ENCODE measurements around the gene PYROXD2.

DNA sequence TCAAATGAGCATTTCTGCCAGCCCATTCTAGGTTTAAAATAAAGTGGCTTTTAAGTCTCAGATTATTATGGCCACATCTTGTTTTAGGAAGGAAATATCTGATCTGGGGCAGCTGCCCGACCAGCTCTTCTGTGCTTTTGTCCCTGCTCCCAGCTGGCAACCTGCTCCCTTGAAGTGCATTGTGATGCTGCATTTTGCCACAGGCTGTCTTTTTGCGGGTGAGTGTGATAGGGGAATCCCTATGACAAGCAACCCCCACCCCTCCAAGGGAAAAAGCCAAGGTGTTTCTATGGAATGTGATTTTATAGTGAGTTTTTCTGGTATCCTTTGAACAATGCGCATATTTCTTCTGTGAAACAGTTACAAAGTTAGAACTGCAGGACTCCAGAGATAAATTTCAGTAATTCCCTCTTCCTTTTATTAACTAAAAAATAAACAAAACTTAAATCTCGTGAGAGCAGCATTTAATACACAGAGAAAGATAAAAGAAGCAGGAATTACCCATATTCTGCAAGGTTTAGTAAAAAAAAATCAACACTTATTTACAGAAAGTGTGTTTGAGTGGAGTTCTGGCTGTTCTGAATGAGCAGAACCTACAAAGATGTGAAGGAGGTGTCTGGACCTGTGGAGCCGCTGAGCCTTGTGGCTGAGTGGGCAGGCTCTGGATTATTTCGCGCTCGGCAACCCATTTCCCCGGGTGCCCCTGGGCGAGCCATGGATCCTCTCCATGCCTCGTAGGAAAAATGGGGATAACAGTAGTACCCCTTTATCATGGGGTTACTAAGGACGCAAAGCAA is 41.9 kb upstream of the PYROXD2 start:
- TF ChIP-seq, protein P1, sequence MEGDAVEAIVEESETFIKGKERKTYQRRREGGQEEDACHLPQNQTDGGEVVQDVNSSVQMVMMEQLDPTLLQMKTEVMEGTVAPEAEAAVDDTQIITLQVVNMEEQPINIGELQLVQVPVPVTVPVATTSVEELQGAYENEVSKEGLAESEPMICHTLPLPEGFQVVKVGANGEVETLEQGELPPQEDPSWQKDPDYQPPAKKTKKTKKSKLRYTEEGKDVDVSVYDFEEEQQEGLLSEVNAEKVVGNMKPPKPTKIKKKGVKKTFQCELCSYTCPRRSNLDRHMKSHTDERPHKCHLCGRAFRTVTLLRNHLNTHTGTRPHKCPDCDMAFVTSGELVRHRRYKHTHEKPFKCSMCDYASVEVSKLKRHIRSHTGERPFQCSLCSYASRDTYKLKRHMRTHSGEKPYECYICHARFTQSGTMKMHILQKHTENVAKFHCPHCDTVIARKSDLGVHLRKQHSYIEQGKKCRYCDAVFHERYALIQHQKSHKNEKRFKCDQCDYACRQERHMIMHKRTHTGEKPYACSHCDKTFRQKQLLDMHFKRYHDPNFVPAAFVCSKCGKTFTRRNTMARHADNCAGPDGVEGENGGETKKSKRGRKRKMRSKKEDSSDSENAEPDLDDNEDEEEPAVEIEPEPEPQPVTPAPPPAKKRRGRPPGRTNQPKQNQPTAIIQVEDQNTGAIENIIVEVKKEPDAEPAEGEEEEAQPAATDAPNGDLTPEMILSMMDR (conservative IDR thresholded peaks at IDR 0.05; ENCODE audit: low read depth in 2 of 2) = no peak
- TF ChIP-seq EZH2 (IDR thresholded peaks at IDR 0.05; ENCODE audit: low read depth, unreplicated experiment) = no peak
- TF ChIP-seq EZH2phosphoT487 (IDR thresholded peaks at IDR 0.05; ENCODE audit: unreplicated experiment) = no peak
- TF ChIP-seq, protein P2, sequence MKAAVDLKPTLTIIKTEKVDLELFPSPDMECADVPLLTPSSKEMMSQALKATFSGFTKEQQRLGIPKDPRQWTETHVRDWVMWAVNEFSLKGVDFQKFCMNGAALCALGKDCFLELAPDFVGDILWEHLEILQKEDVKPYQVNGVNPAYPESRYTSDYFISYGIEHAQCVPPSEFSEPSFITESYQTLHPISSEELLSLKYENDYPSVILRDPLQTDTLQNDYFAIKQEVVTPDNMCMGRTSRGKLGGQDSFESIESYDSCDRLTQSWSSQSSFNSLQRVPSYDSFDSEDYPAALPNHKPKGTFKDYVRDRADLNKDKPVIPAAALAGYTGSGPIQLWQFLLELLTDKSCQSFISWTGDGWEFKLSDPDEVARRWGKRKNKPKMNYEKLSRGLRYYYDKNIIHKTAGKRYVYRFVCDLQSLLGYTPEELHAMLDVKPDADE (IDR thresholded peaks at IDR 0.05) = no peak
- TF ChIP-seq, protein P3, sequence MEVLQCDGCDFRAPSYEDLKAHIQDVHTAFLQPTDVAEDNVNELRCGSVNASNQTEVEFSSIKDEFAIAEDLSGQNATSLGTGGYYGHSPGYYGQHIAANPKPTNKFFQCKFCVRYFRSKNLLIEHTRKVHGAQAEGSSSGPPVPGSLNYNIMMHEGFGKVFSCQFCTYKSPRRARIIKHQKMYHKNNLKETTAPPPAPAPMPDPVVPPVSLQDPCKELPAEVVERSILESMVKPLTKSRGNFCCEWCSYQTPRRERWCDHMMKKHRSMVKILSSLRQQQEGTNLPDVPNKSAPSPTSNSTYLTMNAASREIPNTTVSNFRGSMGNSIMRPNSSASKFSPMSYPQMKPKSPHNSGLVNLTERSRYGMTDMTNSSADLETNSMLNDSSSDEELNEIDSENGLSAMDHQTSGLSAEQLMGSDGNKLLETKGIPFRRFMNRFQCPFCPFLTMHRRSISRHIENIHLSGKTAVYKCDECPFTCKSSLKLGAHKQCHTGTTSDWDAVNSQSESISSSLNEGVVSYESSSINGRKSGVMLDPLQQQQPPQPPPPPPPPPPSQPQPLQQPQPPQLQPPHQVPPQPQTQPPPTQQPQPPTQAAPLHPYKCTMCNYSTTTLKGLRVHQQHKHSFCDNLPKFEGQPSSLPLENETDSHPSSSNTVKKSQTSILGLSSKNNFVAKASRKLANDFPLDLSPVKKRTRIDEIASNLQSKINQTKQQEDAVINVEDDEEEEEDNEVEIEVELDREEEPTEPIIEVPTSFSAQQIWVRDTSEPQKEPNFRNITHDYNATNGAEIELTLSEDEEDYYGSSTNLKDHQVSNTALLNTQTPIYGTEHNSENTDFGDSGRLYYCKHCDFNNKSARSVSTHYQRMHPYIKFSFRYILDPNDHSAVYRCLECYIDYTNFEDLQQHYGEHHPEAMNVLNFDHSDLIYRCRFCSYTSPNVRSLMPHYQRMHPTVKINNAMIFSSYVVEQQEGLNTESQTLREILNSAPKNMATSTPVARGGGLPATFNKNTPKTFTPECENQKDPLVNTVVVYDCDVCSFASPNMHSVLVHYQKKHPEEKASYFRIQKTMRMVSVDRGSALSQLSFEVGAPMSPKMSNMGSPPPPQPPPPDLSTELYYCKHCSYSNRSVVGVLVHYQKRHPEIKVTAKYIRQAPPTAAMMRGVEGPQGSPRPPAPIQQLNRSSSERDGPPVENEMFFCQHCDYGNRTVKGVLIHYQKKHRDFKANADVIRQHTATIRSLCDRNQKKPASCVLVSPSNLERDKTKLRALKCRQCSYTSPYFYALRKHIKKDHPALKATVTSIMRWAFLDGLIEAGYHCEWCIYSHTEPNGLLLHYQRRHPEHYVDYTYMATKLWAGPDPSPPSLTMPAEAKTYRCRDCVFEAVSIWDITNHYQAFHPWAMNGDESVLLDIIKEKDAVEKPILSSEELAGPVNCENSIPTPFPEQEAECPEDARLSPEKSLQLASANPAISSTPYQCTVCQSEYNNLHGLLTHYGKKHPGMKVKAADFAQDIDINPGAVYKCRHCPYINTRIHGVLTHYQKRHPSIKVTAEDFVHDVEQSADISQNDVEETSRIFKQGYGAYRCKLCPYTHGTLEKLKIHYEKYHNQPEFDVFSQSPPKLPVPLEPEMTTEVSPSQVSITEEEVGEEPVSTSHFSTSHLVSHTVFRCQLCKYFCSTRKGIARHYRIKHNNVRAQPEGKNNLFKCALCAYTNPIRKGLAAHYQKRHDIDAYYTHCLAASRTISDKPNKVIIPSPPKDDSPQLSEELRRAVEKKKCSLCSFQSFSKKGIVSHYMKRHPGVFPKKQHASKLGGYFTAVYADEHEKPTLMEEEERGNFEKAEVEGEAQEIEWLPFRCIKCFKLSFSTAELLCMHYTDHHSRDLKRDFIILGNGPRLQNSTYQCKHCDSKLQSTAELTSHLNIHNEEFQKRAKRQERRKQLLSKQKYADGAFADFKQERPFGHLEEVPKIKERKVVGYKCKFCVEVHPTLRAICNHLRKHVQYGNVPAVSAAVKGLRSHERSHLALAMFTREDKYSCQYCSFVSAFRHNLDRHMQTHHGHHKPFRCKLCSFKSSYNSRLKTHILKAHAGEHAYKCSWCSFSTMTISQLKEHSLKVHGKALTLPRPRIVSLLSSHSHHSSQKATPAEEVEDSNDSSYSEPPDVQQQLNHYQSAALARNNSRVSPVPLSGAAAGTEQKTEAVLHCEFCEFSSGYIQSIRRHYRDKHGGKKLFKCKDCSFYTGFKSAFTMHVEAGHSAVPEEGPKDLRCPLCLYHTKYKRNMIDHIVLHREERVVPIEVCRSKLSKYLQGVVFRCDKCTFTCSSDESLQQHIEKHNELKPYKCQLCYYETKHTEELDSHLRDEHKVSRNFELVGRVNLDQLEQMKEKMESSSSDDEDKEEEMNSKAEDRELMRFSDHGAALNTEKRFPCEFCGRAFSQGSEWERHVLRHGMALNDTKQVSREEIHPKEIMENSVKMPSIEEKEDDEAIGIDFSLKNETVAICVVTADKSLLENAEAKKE (CRISPR knock-in tag; IDR thresholded peaks at IDR 0.05) = no peak
- no peak for TF ChIP-seq POLR2AphosphoS5 (IDR thresholded peaks at IDR 0.05; ENCODE audit: low read depth)
- TF ChIP-seq CREB1 (CRISPR knock-in tag; IDR thresholded peaks at IDR 0.05; ENCODE audit: low read depth) = no peak
- TF ChIP-seq NANOG (IDR thresholded peaks at IDR 0.05; ENCODE audit: borderline replicate concordance) = no peak
- TF ChIP-seq, protein P4, sequence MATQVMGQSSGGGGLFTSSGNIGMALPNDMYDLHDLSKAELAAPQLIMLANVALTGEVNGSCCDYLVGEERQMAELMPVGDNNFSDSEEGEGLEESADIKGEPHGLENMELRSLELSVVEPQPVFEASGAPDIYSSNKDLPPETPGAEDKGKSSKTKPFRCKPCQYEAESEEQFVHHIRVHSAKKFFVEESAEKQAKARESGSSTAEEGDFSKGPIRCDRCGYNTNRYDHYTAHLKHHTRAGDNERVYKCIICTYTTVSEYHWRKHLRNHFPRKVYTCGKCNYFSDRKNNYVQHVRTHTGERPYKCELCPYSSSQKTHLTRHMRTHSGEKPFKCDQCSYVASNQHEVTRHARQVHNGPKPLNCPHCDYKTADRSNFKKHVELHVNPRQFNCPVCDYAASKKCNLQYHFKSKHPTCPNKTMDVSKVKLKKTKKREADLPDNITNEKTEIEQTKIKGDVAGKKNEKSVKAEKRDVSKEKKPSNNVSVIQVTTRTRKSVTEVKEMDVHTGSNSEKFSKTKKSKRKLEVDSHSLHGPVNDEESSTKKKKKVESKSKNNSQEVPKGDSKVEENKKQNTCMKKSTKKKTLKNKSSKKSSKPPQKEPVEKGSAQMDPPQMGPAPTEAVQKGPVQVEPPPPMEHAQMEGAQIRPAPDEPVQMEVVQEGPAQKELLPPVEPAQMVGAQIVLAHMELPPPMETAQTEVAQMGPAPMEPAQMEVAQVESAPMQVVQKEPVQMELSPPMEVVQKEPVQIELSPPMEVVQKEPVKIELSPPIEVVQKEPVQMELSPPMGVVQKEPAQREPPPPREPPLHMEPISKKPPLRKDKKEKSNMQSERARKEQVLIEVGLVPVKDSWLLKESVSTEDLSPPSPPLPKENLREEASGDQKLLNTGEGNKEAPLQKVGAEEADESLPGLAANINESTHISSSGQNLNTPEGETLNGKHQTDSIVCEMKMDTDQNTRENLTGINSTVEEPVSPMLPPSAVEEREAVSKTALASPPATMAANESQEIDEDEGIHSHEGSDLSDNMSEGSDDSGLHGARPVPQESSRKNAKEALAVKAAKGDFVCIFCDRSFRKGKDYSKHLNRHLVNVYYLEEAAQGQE (IDR thresholded peaks at IDR 0.05; ENCODE audit: unreplicated experiment) = no peak
